ENCODE measurements around the gene CYS1. TPM values are rescaled to one million over a fixed set of nuclear protein-coding genes. Genes with fewer than 3 reads are reported as not detected.

Gene CYS1
- total and polyA plus RNA-seq, 2 of the 8 experiments (the other 6 are each of a cell fraction or from before 2014, with no cell fraction given), result 0.09 to 0.13 TPM

- DNase-seq (ENCODE audit: low read depth in 1 of 2, low spot score in 2 of 2), result no peak
- no peak overlapping the region for H2AK5ac ChIP-seq (ENCODE audit: low read depth, low read length)
- no peak overlapping the region for H3K23ac ChIP-seq (ENCODE audit: insufficient read length)
- no peaks in the 10 kb centered on the region for H3K79me2 ChIP-seq (ENCODE audit: control insufficient read depth in 1 of 2, insufficient read depth in 2 of 2, low read length in 2 of 2)
- H3K9ac ChIP-seq (replicated peaks in 1 of 4; ENCODE audit: extremely low read depth in 1 of 4, low read depth in 3 of 4, low read length in 3 of 4), result no peak overlapping the region
- H2BK12ac ChIP-seq (ENCODE audit: low read depth, low read length), result no peak overlapping the region
- no peaks in the 10 kb centered on the region for H3K79me1 ChIP-seq (ENCODE audit: low read depth, low read length)
- no peak overlapping the region for H2BK20ac ChIP-seq (ENCODE audit: low read length)
- no peak overlapping the region for H3K18ac ChIP-seq (ENCODE audit: extremely low read depth, low read length)
- no peak overlapping the region for H3K14ac ChIP-seq (ENCODE audit: insufficient read length)
- no peak overlapping the region for H2BK5ac ChIP-seq (ENCODE audit: low read depth, low read length)
- H3K4me3 ChIP-seq (ENCODE audit: extremely low read depth in 1 of 4, insufficient read depth in 2 of 4, low read depth in 3 of 4, low read length in 4 of 4), result no peak overlapping the region
- H2BK120ac ChIP-seq (replicated peaks; ENCODE audit: low read depth, low read length), result no peak overlapping the region
- no peaks in the 10 kb centered on the region for H3K36me3 ChIP-seq (ENCODE audit: control insufficient read depth in 2 of 4, insufficient read depth in 4 of 4, low read length in 3 of 4)
- no peak overlapping the region for H3K27ac ChIP-seq (ENCODE audit: low read depth, low read length)
- no peak for FAIRE-seq
- H3K56ac ChIP-seq (replicated peaks; ENCODE audit: insufficient read length, low read depth, low read length), result no peak overlapping the region
- ChIA-PET CTCF (ENCODE audit: partially characterized antibody) (interaction anchor here (0.7 to 2.0 kb wide), 6 partner anchors 10 to 54 kb away, joined by 3 to 12 read pairs (median 4); no protein-coding TSS in a partner anchor), POLR2A (ENCODE audit: partially characterized antibody) (interaction anchor here (0.6 to 1.4 kb wide), 2 partner anchors 11 to 407 kb away, joined by 3 read pairs; partner anchors contain the start of gene YWHAQ)
- H4K8ac ChIP-seq (ENCODE audit: extremely low read depth, insufficient read depth, low read length), result no peak overlapping the region
- 82% methylated on average over 10 of the region's 10 CpGs; no CpG with 5 or more reads in 1 of the 2 experiments for WGBS, 2 experiments (ENCODE audit: extremely low coverage in 1 of 2, insufficient coverage in 1 of 2, insufficient read length in 1 of 2, insufficient replicate concordance in 2 of 2, low coverage in 1 of 2, low lambda C conversion rate in 2 of 2, missing lambda C conversion rate in 1 of 2)
- H4K20me1 ChIP-seq (replicated peaks in 1 of 2; ENCODE audit: control insufficient read depth in 1 of 2, insufficient read depth in 2 of 2, low read length in 2 of 2), result no peaks in the 10 kb centered on the region
- no peaks in the 10 kb centered on the region for H3K9me3 ChIP-seq (ENCODE audit: insufficient read depth in 2 of 2, low read depth in 1 of 2, low read length in 1 of 2)
- H3K4ac ChIP-seq (replicated peaks; ENCODE audit: insufficient read length, low read depth, low read length), result no peak overlapping the region
- H3K4me2 ChIP-seq (ENCODE audit: insufficient read depth in 1 of 2, low read depth in 2 of 2, low read length in 2 of 2), result no peak overlapping the region
- H3K23me2 ChIP-seq (ENCODE audit: low read depth, low read length), result peaks cover 6% of the 10 kb centered on the region; the same call in 1 of the 2 replicates
- H3K27me3 ChIP-seq (replicated peaks in 1 of 4; ENCODE audit: control insufficient read depth in 3 of 4, extremely low read depth in 1 of 4, insufficient read depth in 3 of 4, low read length in 3 of 4), result peaks cover 0 to 21% (median 14%) of the 10 kb centered on the region in 4 experiments; a peak in 6 of 7 replicates
- no peak overlapping the region for H2AFZ ChIP-seq (ENCODE audit: low read length)
- no peak overlapping the region for H4K5ac ChIP-seq (ENCODE audit: insufficient read length, low read depth, low read length)
- H2BK15ac ChIP-seq (ENCODE audit: low read length), result no peak overlapping the region
- no peak overlapping the region for H4K91ac ChIP-seq (replicated peaks; ENCODE audit: insufficient read length, low read length)
- H3K4me1 ChIP-seq (replicated peaks in 1 of 4; ENCODE audit: control insufficient read depth in 3 of 4, insufficient read depth in 4 of 4, low read length in 3 of 4), result peaks cover 0 to 5% (median 2%) of the 10 kb centered on the region in 4 experiments; a peak in 3 of 7 replicates
- no peak for TF ChIP-seq TBP (IDR thresholded peaks at IDR 0.05; ENCODE audit: low read depth, low read length)
- no peak for TF ChIP-seq MAFK (IDR thresholded peaks at IDR 0.05; ENCODE audit: low read depth, low read length)
- no peak for TF ChIP-seq RFX5 (IDR thresholded peaks at IDR 0.05; ENCODE audit: borderline replicate concordance, low read depth, low read length)
- TF ChIP-seq NRF1 (IDR thresholded peaks at IDR 0.05; ENCODE audit: low read depth, low read length), result no peak
- no peak for TF ChIP-seq GABPA (IDR thresholded peaks at IDR 0.05; ENCODE audit: borderline replicate concordance, insufficient read depth, low read length)
- TF ChIP-seq JUN (IDR thresholded peaks at IDR 0.05; ENCODE audit: low read depth, low read length), result no peak
- no peak for TF ChIP-seq TCF12 (IDR thresholded peaks at IDR 0.05; ENCODE audit: low read depth, low read length)
- no peak for TF ChIP-seq ASH2L (IDR thresholded peaks at IDR 0.05; ENCODE audit: low read length)
- TF ChIP-seq BRCA1 (IDR thresholded peaks at IDR 0.05; ENCODE audit: low read depth, low read length), result no peak
- no peak for TF ChIP-seq KDM5A (IDR thresholded peaks at IDR 0.05; ENCODE audit: low read length)
- TF ChIP-seq FOSL1 (IDR thresholded peaks at IDR 0.05; ENCODE audit: insufficient read depth, low read depth, low read length), result no peak
- TF ChIP-seq EGR1 (IDR thresholded peaks at IDR 0.05; ENCODE audit: borderline replicate concordance, low read depth, low read length), result no peak
- no peak for TF ChIP-seq SRF (IDR thresholded peaks at IDR 0.05; ENCODE audit: low read depth, low read length)
- TF ChIP-seq USF2 (IDR thresholded peaks at IDR 0.05; ENCODE audit: low read length), result no peak
Observed at GRCh38 chr2:10038123-10038522, 42.1 kb downstream of the CYS1 start.

Measured in H1 (cell line).